GM23338 (cell line): Measurements from ENCODE around the gene ZNF366. TPM values are rescaled to one million over a fixed set of nuclear protein-coding genes. Genes with fewer than 3 reads are reported as not detected.

Source experiments
- ATAC-seq: fragments of 200-7000 bp; cut with Tn5 transposase; 3 replicates; pipeline ENCODE4 v1.9.1; 2020
- DNase-seq: peaks from one replicate; pipeline ENCODE4 v3.0.0-alpha.2; 2015; ENCODE audit warnings: low spot score
- H2AFZ ChIP-seq: fragments of 200-600 bp; sonication (generic); 2 replicates; pipeline ENCODE4 v1.8.0; 2016; ENCODE audit warnings: antibody characterized with exemption, mild to moderate bottlenecking, moderate library complexity
- H3F3A ChIP-seq: fragments of 200-600 bp; sonication (generic); replicated peaks from 2 replicates; pipeline ENCODE4 v1.8.0; 2017; ENCODE audit warnings: antibody characterized with exemption, mixed run types, low read depth
- H3K27ac ChIP-seq: fragments of 200-600 bp; sonication (generic); 2 replicates; pipeline ENCODE4 v1.6.1; 2016; ENCODE audit warnings: low read depth
- H3K27me3 ChIP-seq: fragments of 200-600 bp; sonication (generic); 2 replicates; pipeline ENCODE4 v1.8.0; 2016; ENCODE audit warnings: mild to moderate bottlenecking, mixed run types, moderate library complexity; ENCODE audit not compliant: insufficient read depth
- H3K36me3 ChIP-seq: fragments of 200-600 bp; sonication (generic); 2 replicates; pipeline ENCODE4 v1.8.0; 2016; ENCODE audit warnings: mild to moderate bottlenecking; ENCODE audit not compliant: insufficient read depth
- H3K4me1 ChIP-seq: fragments of 200-600 bp; sonication (generic); 2 replicates; pipeline ENCODE4 v1.8.0; 2016; ENCODE audit warnings: mild to moderate bottlenecking, moderate library complexity; ENCODE audit not compliant: insufficient read depth
- H3K4me2 ChIP-seq: fragments of 200-600 bp; sonication (generic); 2 replicates; pipeline ENCODE4 v1.7.1; 2017; ENCODE audit warnings: mixed run types
- H3K4me3 ChIP-seq: fragments of 200-600 bp; sonication (generic); 2 replicates; pipeline ENCODE4 v1.6.1; 2016; ENCODE audit warnings: mixed run types
- H3K79me2 ChIP-seq: fragments of 200-600 bp; sonication (generic); replicated peaks from 2 replicates; pipeline ENCODE4 v1.8.0; 2017; ENCODE audit warnings: mild to moderate bottlenecking; ENCODE audit not compliant: insufficient read depth
- H3K9me2 ChIP-seq: fragments of 200-600 bp; sonication (generic); 2 replicates; pipeline ENCODE4 v1.8.0; 2017; ENCODE audit not compliant: insufficient read depth
- H4K20me1 ChIP-seq: fragments of 200-600 bp; sonication (generic); replicated peaks from 2 replicates; pipeline ENCODE4 v1.8.0; 2017; ENCODE audit warnings: mild to moderate bottlenecking; ENCODE audit not compliant: insufficient read depth
- H3K27ac Mint-ChIP-seq: 2 replicates; pipeline ENCODE4 v1.8.0; 2020; ENCODE audit warnings: inconsistent platforms, mild to moderate bottlenecking, moderate library complexity, mixed read lengths
- H3K27me3 Mint-ChIP-seq: 3 replicates; pipeline ENCODE4 v1.8.0; 2022; ENCODE audit warnings: low read depth, mild to moderate bottlenecking, moderate library complexity, mixed read lengths, inconsistent platforms; ENCODE audit not compliant: insufficient read depth, poor library complexity
- H3K36me3 Mint-ChIP-seq: 3 replicates; pipeline ENCODE4 v1.8.0; 2021; ENCODE audit warnings: low read depth, mild to moderate bottlenecking, inconsistent platforms, moderate library complexity, mixed read lengths
- H3K4me1 Mint-ChIP-seq: 3 replicates; pipeline ENCODE4 v1.8.0; 2020; ENCODE audit warnings: mild to moderate bottlenecking, inconsistent platforms, mixed read lengths
- H3K4me3 Mint-ChIP-seq: 3 replicates; pipeline ENCODE4 v1.8.0; 2021; ENCODE audit warnings: moderate library complexity, mild to moderate bottlenecking, inconsistent platforms, mixed read lengths
- H3K9me3 Mint-ChIP-seq: 3 replicates; pipeline ENCODE4 v1.8.0; 2020; ENCODE audit warnings: moderate library complexity, mild to moderate bottlenecking, inconsistent platforms, mixed read lengths
- CREB1 ChIP-seq: fragments of 250-450 bp; sonication (Bioruptor Pico); IDR thresholded peaks from 2 replicates; pipeline ENCODE4 v1.5.0; 2020; ENCODE audit warnings: low read depth, mild to moderate bottlenecking, moderate library complexity
- CTCF ChIP-seq, 2 experiments: fragments of 200-600 bp in 1 of 2; sonication (generic) in 1 of 2; conservative IDR thresholded peaks; 2 replicates each; pipeline versions ENCODE4 v1.5.1 to v1.6.1; 2016 to 2017; ENCODE audit warnings: antibody characterized with exemption in 2 of 2, low read depth in 2 of 2, mild to moderate bottlenecking in 2 of 2, moderate library complexity in 1 of 2
- EZH2phosphoT487 ChIP-seq: fragments of 200-600 bp; sonication (generic); IDR thresholded peaks from one replicate; pipeline ENCODE4 v1.8.1; 2018; ENCODE audit warnings: antibody characterized with exemption; ENCODE audit not compliant: unreplicated experiment
- JUNB ChIP-seq: IDR thresholded peaks from one replicate; pipeline ENCODE4 v1.6.1; 2016; ENCODE audit warnings: antibody characterized with exemption; ENCODE audit not compliant: unreplicated experiment
- NANOG ChIP-seq: IDR thresholded peaks from 2 replicates; pipeline ENCODE4 v1.6.1; 2016; ENCODE audit warnings: antibody characterized with exemption, borderline replicate concordance
- ZNF331 ChIP-seq: fragments of 250-450 bp; sonication (Bioruptor Pico); IDR thresholded peaks from 2 replicates; pipeline ENCODE4 v1.5.0; 2020; ENCODE audit warnings: low read depth, mild to moderate bottlenecking, moderate library complexity
- ZNF462 ChIP-seq: fragments of 250-450 bp; sonication (Bioruptor Pico); IDR thresholded peaks from 2 replicates; pipeline ENCODE4 v1.5.0; 2020; ENCODE audit warnings: mild to moderate bottlenecking, moderate library complexity
- polyA plus RNA-seq: library from polyadenylated mRNA; unstranded; fragments of >200 nt; fragmentation: Nextera tagmentation; extraction: Ambion mirVana; gene quantifications from 2 replicates; pipeline ENCODE4 v1.2.1, GENCODE V29; 2016
- total RNA-seq: library from RNA; depleted of rRNA; stranded (reverse); fragments of >200 nt; shearing (Covaris generic); gene quantifications from 2 replicates; pipeline ENCODE4 v1.2.3, GENCODE V29; 2014

ZNF366 gene
- total and polyA plus RNA-seq, 2 experiments from 2014 or later, result not detected

- Histone ChIP-seq H3K27ac (no peak overlapping the region), H2AFZ (no peak overlapping the region), H3K4me1 (peaks cover 21% of the 10 kb centered on the region), H3K36me3 (no peaks in the 10 kb centered on the region), H3K9me2 (no peaks in the 10 kb centered on the region), H3K27me3 (no peaks in the 10 kb centered on the region), H3K4me2 (no peak overlapping the region), H4K20me1 (no peaks in the 10 kb centered on the region), H3K79me2 (no peaks in the 10 kb centered on the region), H3F3A (no peaks in the 10 kb centered on the region), H3K4me3 (no peak overlapping the region)
- no peaks in the 10 kb centered on the region; the same call in 2 of the 3 replicates for H3K9me3 Mint-ChIP-seq
- H3K27ac Mint-ChIP-seq, result no peak overlapping the region
- no peaks in the 10 kb centered on the region for H3K27me3 Mint-ChIP-seq
- ATAC-seq, result no peak
- no peak for DNase-seq
- H3K4me3 Mint-ChIP-seq, result no peak overlapping the region
- peaks cover 16% of the 10 kb centered on the region for H3K4me1 Mint-ChIP-seq
- H3K36me3 Mint-ChIP-seq, result no peaks in the 10 kb centered on the region
- TF ChIP-seq EZH2phosphoT487, result no peak
- TF ChIP-seq ZNF331, result no peak
- TF ChIP-seq CTCF (conservative IDR thresholded peaks at IDR 0.05; ENCODE audit: low read depth in 2 of 2), result no peak
- no peak for TF ChIP-seq NANOG
- TF ChIP-seq ZNF462 (CRISPR knock-in tag), result no peak
- no peak for TF ChIP-seq JUNB
- no peak for TF ChIP-seq CREB1 (CRISPR knock-in tag)
Measured at GRCh38 chr5:72482046-72482445, 25.2 kb downstream of the ZNF366 start.
